Urinary bladder (tissue), 4 donors: Measurements from ENCODE around the gene THBS4. TPM values are rescaled to one million over a fixed set of nuclear protein-coding genes. Genes with fewer than 3 reads are reported as not detected.

Experiments
- DNase-seq: peaks from one replicate; pipeline ENCODE4 v3.0.0-alpha.2; 2015; ENCODE audit errors: extremely low spot score
- H3K27ac ChIP-seq: one replicate; pipeline ENCODE4 v1.5.1; 2013; ENCODE audit warnings: low read depth, mild to moderate bottlenecking, moderate library complexity
- H3K36me3 ChIP-seq: one replicate; pipeline ENCODE4 v1.6.1; 2013; ENCODE audit warnings: mild to moderate bottlenecking, moderate library complexity; ENCODE audit not compliant: insufficient read depth
- H3K4me1 ChIP-seq: one replicate; pipeline ENCODE4 v1.6.1; 2013; ENCODE audit warnings: mild to moderate bottlenecking, moderate library complexity; ENCODE audit not compliant: insufficient read depth
- H3K4me3 ChIP-seq: one replicate; pipeline ENCODE4 v1.5.1; 2013; ENCODE audit warnings: low read depth, low read length
- WGBS: extraction: QIAGEN DNeasy Blood & Tissue Kit; methylation state at CpG from one replicate; pipeline ENCODE4 v1.1.7; 2013; 5-methylcytosine and 5-hydroxymethylcytosine counted together
- polyA plus RNA-seq: library from polyadenylated mRNA; stranded (reverse); fragments of 200-250 nt; gene quantifications from one replicate; pipeline ENCODE4 v1.2.3, GENCODE V29; 2013
- small RNA-seq: library from RNA; depleted of rRNA; stranded (forward); fragments of <200 nt; gene quantifications from one replicate; pipeline ENCODE3, GENCODE V24; 2014
- total RNA-seq: library from RNA; depleted of rRNA; stranded (reverse); fragments of >200 nt; gene quantifications from one replicate; pipeline ENCODE4 v1.2.3, GENCODE V29; 2014
- donor health status: healthy with polysubstance abuse.
- donor health status: healthy.

Gene THBS4
- total and polyA plus RNA-seq, 2 donors: 2.8 to 3.9 TPM

DNA sequence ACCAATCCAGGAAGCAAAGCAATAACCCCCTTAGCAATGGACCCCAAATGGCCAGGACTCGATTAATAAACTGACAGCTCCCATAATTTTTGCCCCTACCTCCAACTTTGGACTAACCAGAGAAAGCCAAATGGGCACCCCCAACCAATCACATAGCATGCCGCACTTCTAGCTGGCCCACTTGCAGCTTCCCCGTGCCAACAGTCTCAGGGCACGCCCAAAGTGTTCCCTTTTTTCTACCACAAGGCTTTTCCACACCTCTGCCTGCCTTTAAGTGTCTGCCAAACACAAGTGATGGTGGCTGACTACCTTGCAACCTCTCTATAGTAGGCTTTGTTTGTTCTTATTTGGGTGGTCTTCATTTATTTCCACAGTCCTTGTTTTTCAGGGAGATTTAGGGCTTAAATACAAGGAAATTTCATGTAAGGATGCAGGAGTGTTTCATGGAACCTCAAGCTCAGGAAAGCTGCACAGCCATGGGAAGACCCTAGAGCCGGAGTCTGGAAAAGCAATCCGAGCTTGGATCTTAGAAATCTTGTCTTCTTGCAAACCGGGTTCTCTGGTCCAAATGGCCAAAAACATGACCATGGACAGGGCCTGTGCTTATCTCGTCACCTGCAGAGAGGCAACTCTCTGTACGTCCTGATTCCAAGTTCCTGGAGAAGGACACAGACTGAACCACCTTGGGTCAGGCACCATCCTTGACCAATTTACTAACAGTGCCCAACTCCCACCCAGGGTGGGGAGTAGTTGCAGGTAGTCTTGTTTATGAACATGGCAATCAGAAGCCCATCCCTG is 89.2 kb downstream of the THBS4 start:
- DNase-seq: no peak
- H3K4me1 ChIP-seq: no peaks in the 10 kb centered on the region
- 94% methylated on average over 9 of the region's 9 CpGs for WGBS
- H3K4me3 ChIP-seq: no peak overlapping the region
- H3K27ac ChIP-seq: no peak overlapping the region
- no peaks in the 10 kb centered on the region for H3K36me3 ChIP-seq

DNA sequence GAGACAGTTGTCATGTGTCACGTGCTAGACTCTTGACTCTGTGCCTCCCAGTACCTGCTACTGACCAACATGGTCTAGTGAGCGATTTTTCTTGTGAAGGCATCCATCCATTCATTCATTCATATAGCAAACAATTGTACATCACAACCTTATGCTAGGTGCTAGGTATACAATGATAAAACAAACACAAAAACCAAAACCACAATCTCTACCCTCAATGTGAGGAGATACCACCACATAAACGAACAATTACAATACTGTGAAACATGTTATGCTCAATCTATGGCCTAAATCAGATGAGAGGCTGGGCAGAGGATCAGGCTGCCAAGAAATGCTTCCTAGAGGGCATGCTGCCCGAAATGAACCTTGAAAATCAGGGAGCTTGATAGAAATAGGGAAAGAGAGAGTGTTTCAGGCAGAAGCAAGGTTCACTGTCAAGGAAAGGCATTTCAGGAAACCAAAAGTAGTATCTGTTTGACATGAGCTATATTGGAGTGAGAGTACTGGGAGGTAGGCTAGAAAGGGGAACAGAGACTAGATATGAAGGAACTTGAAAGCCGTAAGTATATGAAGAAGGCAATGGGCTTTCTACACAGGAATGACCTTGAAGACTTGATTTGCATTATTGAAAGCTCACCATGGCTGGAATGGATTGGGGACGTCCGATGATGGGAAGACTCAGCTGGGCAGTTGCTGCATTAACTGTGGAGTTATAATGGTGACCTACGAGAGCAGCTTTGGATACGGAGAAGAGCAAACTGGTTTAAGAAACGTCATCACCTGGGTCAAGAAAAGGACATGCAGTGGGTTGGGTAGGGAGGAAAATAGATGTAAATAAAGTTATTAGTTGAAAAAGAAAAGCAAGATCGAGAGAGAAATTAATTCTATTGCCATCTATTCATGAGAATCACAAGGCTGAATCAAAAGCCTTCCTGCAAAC is 90.1 kb downstream of the THBS4 start:
- WGBS: 89% methylated on average over 11 of the region's 11 CpGs
- Histone ChIP-seq H3K4me1 (no peaks in the 10 kb centered on the region), H3K36me3 (no peaks in the 10 kb centered on the region), H3K4me3 (no peak overlapping the region), H3K27ac (no peak overlapping the region)
- no peak for DNase-seq

DNA sequence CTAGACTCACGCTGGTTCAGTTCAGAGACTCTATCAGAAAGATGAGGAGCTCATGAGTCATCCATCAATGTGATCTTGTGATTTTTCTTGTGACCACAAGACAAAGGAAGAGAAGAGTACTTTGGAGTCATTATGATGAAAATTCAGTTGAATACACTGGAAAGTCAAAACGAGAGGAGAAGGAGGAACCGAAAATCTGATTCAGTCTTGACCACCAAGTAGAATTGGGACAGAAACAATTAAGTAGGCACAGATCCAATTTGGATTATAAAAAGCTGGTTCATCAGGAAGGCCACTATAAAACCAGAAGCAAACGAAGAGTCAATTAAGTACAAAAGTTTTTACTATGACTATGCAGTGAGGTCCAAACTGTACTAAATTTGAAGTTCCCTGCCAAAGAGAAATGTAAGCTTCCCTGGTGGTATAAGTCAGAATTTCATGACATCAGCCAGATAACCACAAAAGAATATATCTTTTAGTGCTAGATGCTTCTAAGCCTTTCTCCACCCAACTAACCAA is 90.9 kb downstream of the THBS4 start:
- Histone ChIP-seq H3K27ac (no peak overlapping the region), H3K36me3 (no peaks in the 10 kb centered on the region), H3K4me3 (no peak overlapping the region), H3K4me1 (no peaks in the 10 kb centered on the region)
- no peak for DNase-seq
- WGBS: 61% methylated on average over 4 of the region's 4 CpGs

DNA sequence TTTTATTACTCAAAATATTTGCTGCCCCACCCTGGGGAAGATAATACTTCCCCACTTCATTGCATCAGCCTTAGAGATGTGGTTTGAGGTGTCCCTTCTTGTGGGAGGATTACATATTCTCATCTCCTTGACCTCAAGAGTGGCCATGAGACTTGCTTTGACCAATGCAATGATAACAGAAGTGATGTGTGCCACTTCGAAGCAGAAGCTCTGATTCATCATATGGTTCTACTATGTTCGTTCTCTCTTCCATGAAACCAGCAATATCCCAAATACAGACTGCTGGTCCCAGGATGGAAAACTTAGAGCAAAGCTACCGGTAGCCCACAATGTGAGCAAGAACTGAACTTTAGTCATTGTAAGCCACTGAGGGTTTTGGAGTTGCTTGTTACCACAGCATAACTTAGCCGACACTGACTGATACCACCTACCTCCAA is 92.0 kb downstream of the THBS4 start:
- no peak overlapping the region for H3K27ac ChIP-seq
- no peak overlapping the region for H3K4me3 ChIP-seq
- 91% methylated on average over 4 of the region's 4 CpGs for WGBS
- H3K36me3 ChIP-seq: no peaks in the 10 kb centered on the region
- DNase-seq: no peak
- no peaks in the 10 kb centered on the region for H3K4me1 ChIP-seq

DNA sequence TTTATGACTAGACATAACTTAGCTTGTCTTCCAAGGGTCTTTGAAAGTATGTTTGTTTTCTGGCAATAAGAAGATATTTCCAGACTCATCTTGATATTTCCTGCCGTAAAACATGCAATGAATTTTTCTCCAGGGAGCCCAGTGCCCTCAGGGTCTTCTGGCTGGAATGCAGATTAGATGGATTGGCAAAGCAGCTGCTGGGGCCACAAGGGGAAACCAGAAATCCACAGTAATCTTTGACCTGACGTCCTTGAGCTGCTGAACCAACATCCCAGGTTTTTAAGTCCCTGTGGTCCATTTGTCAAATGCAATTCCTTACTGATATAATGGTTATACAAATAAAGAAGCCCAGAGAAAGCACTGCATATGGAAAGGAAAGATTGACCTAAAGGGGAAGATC is 93.0 kb downstream of the THBS4 start:
- WGBS: 46% methylated on average over 2 of the region's 2 CpGs
- DNase-seq: no peak
- Histone ChIP-seq H3K4me1 (no peaks in the 10 kb centered on the region), H3K27ac (no peak overlapping the region), H3K4me3 (no peak overlapping the region), H3K36me3 (no peaks in the 10 kb centered on the region)

- Histone ChIP-seq H3K4me3 (no peak overlapping the region), H3K4me1 (no peaks in the 10 kb centered on the region), H3K27ac (no peak overlapping the region), H3K36me3 (no peaks in the 10 kb centered on the region)
- no peak for DNase-seq
- WGBS: 81% methylated on average over 5 of the region's 5 CpGs
These were observed 94.0 kb downstream of the THBS4 start for GRCh38 chr5:80129146-80129545.

Small RNA genes within 50 kb of the gene (small RNA-seq; reads per million reads assigned to genes)
- gene TRMT112P2: not detected

Other genes with a start within 250 kb of the THBS4 start
- 33.3 TPM for gene MTX3, start 44.1 kb upstream of the THBS4 start, total RNA-seq
- 8.9 TPM for gene MTX3, start 44.1 kb upstream of the THBS4 start, polyA plus RNA-seq
- 48.7 TPM for gene SERINC5, start 220.7 kb downstream of the THBS4 start, total RNA-seq
- gene SERINC5, start 220.7 kb downstream of the THBS4 start, polyA plus RNA-seq: 7.2 TPM